ENCODE results near the gene SLF2. TPM values are rescaled to one million over a fixed set of nuclear protein-coding genes. Genes with fewer than 3 reads are reported as not detected.

SLF2 gene
- total RNA-seq, 2 donors from 2014 or later, result 16.8 to 19.3 TPM

GRCh38 chr10:100873146-100873826 is 39.5 kb upstream of the SLF2 start:
- no peak for ATAC-seq
- no peaks in the 10 kb centered on the region for H3K9me3 ChIP-seq (ENCODE audit: control insufficient read depth, low read length, poor library complexity, severe bottlenecking)
- DNase-seq, result no peak
- Mint-ChIP-seq H3K36me3 (ENCODE audit: low read depth) (no peaks in the 10 kb centered on the region), H3K4me1 (peaks cover 4% of the 10 kb centered on the region), H3K27me3 (peaks cover 52% of the 10 kb centered on the region), H3K4me3 (no peak overlapping the region), H3K27ac (no peak overlapping the region)

DNA sequence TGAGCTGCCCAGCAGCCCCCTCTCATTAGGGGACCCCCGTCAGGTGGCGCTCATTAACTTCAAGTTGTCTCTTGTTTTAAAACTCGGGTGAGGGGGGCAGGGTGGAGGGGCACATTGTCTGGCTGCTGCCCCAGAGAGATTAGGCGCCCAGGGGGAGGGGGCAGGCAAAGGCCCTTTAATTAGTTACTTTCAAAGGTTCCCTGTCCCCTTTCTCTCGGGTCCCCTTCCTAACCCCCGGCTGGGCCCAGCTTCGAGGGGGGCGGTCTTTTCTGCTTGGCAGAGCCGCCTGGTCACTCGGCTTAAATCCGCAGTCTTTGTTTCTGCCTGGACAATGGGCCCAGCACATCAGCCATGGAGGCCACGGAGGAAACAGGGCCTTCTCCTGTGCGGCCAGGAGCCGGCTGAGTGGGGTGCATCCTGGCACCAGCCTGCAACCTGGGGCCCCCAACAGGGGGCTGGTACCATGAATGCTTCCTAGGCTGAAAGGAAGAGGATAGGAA is 38.9 kb upstream of the SLF2 start:
- DNase-seq (no peak), ATAC-seq (no peak)
- no peaks in the 10 kb centered on the region for H3K9me3 ChIP-seq (ENCODE audit: control insufficient read depth, low read length, poor library complexity, severe bottlenecking)
- Mint-ChIP-seq H3K4me3 (no peak overlapping the region), H3K27ac (no peak overlapping the region), H3K27me3 (peaks cover 58% of the 10 kb centered on the region), H3K36me3 (ENCODE audit: low read depth) (no peaks in the 10 kb centered on the region), H3K4me1 (peaks cover 4% of the 10 kb centered on the region)

- H3K9me3 ChIP-seq (ENCODE audit: control insufficient read depth, low read length, poor library complexity, severe bottlenecking), result no peaks in the 10 kb centered on the region
- Mint-ChIP-seq H3K36me3 (ENCODE audit: low read depth) (no peaks in the 10 kb centered on the region), H3K4me1 (no peaks in the 10 kb centered on the region), H3K4me3 (no peak overlapping the region), H3K27me3 (peaks cover 54% of the 10 kb centered on the region), H3K27ac (no peak overlapping the region)
- no peak for DNase-seq
- ATAC-seq, result no peak
Measured at GRCh38 chr10:100874702-100875483, 37.9 kb upstream of the SLF2 start.

DNA sequence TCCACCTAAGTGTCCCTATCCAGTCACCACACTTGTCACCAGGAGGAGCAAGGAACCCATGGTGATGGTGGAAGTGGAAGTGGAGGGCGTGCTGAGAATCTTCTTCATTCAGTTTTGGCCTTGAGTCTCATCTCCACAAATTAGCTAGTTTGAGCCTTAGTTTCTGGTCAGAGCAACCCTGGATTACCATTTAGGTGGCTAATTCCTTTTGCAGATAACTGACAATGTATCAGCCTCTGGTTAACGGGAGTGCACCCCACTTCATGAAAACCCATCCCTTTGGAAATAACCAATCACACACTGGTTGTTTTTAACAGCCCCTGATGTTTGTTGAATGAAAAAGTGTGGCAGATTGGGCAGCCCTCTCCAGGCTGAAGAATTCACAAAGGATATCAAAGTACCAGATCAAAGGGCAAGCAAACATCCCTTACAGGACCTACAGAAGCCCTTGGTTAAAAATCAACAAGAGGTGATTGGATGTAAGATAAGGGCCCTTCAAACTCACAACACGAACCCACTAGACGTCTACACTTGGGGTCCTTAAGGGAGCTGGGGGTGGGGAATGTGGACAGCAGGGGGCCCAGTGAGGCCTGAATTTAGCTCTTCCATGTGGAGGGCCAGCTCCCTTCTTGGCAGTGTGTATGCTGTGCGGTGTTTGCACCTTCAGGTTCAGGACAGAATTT is 37.1 kb upstream of the SLF2 start:
- Mint-ChIP-seq H3K27ac (no peak overlapping the region), H3K36me3 (ENCODE audit: low read depth) (no peaks in the 10 kb centered on the region), H3K4me1 (no peaks in the 10 kb centered on the region), H3K4me3 (no peak overlapping the region), H3K27me3 (peaks cover 51% of the 10 kb centered on the region)
- DNase-seq, result no peak
- no peaks in the 10 kb centered on the region for H3K9me3 ChIP-seq (ENCODE audit: control insufficient read depth, low read length, poor library complexity, severe bottlenecking)
- ATAC-seq, result no peak

- Mint-ChIP-seq H3K4me1 (no peaks in the 10 kb centered on the region), H3K27ac (no peak overlapping the region), H3K27me3 (peaks cover 51% of the 10 kb centered on the region), H3K4me3 (no peak overlapping the region), H3K36me3 (ENCODE audit: low read depth) (no peaks in the 10 kb centered on the region)
- H3K9me3 ChIP-seq (ENCODE audit: control insufficient read depth, low read length, poor library complexity, severe bottlenecking), result no peaks in the 10 kb centered on the region
- ATAC-seq (no peak), DNase-seq (no peak)
Measured at GRCh38 chr10:100876585-100877460, 35.9 kb upstream of the SLF2 start.

GRCh38 chr10:100877461-100877850 is 35.3 kb upstream of the SLF2 start:
- no peak for ATAC-seq
- H3K4me1 Mint-ChIP-seq, result no peaks in the 10 kb centered on the region
- no peak for DNase-seq
- H3K36me3 Mint-ChIP-seq (ENCODE audit: low read depth), result no peaks in the 10 kb centered on the region
- no peak overlapping the region for H3K4me3 Mint-ChIP-seq
- H3K27me3 Mint-ChIP-seq, result peaks cover 53% of the 10 kb centered on the region
- H3K9me3 ChIP-seq (ENCODE audit: control insufficient read depth, low read length, poor library complexity, severe bottlenecking), result no peaks in the 10 kb centered on the region
- H3K27ac Mint-ChIP-seq, result no peak overlapping the region

- no peak overlapping the region for H3K27ac Mint-ChIP-seq
- H3K4me1 Mint-ChIP-seq, result no peaks in the 10 kb centered on the region
- no peak for DNase-seq
- ATAC-seq, result peak; percentile 39
- H3K36me3 Mint-ChIP-seq (ENCODE audit: low read depth), result no peaks in the 10 kb centered on the region
- H3K27me3 Mint-ChIP-seq, result peaks cover 50% of the 10 kb centered on the region
- H3K4me3 Mint-ChIP-seq, result no peak overlapping the region
- H3K9me3 ChIP-seq (ENCODE audit: control insufficient read depth, low read length, poor library complexity, severe bottlenecking), result no peaks in the 10 kb centered on the region
Measured at GRCh38 chr10:100878291-100878910, 34.4 kb upstream of the SLF2 start.

- no peaks in the 10 kb centered on the region for H3K4me1 Mint-ChIP-seq
Measured at GRCh38 chr10:100879741-100880360, 32.9 kb upstream of the SLF2 start.

GRCh38 chr10:100881556-100882213 is 31.1 kb upstream of the SLF2 start:
- H3K27ac Mint-ChIP-seq, result no peak overlapping the region
- H3K9me3 ChIP-seq (ENCODE audit: control insufficient read depth, low read length, poor library complexity, severe bottlenecking), result no peaks in the 10 kb centered on the region
- ATAC-seq (no peak), DNase-seq (no peak)
- H3K4me1 Mint-ChIP-seq, result no peaks in the 10 kb centered on the region
- H3K36me3 Mint-ChIP-seq (ENCODE audit: low read depth), result no peaks in the 10 kb centered on the region
- H3K4me3 Mint-ChIP-seq, result no peak overlapping the region
- peaks cover 33% of the 10 kb centered on the region for H3K27me3 Mint-ChIP-seq

More at GRCh38 chr10:100879741-100880360, 32.9 kb upstream of the SLF2 start:
- no peaks in the 10 kb centered on the region for H3K9me3 ChIP-seq (ENCODE audit: control insufficient read depth, low read length, poor library complexity, severe bottlenecking)
- no peak overlapping the region for H3K27ac Mint-ChIP-seq
- H3K4me3 Mint-ChIP-seq, result no peak overlapping the region
- no peak for ATAC-seq
- peaks cover 43% of the 10 kb centered on the region for H3K27me3 Mint-ChIP-seq
- H3K36me3 Mint-ChIP-seq (ENCODE audit: low read depth), result no peaks in the 10 kb centered on the region
- DNase-seq, result no peak

- H3K27me3 Mint-ChIP-seq, result peaks cover 33% of the 10 kb centered on the region
- no peaks in the 10 kb centered on the region for H3K4me1 Mint-ChIP-seq
- H3K4me3 Mint-ChIP-seq, result no peak overlapping the region
- no peak for DNase-seq
- no peaks in the 10 kb centered on the region for H3K36me3 Mint-ChIP-seq (ENCODE audit: low read depth)
- H3K27ac Mint-ChIP-seq, result no peak overlapping the region
- ATAC-seq, result no peak
- no peaks in the 10 kb centered on the region for H3K9me3 ChIP-seq (ENCODE audit: control insufficient read depth, low read length, poor library complexity, severe bottlenecking)
Measured at GRCh38 chr10:100882252-100882651, 30.5 kb upstream of the SLF2 start.

GRCh38 chr10:100882671-100883311 is 30.0 kb upstream of the SLF2 start:
- H3K27me3 Mint-ChIP-seq, result peaks cover 33% of the 10 kb centered on the region
- no peak overlapping the region for H3K27ac Mint-ChIP-seq
- H3K4me1 Mint-ChIP-seq, result no peaks in the 10 kb centered on the region
- no peak overlapping the region for H3K4me3 Mint-ChIP-seq
- DNase-seq (no peak), ATAC-seq (no peak)
- H3K36me3 Mint-ChIP-seq (ENCODE audit: low read depth), result no peaks in the 10 kb centered on the region
- no peaks in the 10 kb centered on the region for H3K9me3 ChIP-seq (ENCODE audit: control insufficient read depth, low read length, poor library complexity, severe bottlenecking)
